ENCODE data around the gene ZRANB2.

The ZRANB2 gene

DNA sequence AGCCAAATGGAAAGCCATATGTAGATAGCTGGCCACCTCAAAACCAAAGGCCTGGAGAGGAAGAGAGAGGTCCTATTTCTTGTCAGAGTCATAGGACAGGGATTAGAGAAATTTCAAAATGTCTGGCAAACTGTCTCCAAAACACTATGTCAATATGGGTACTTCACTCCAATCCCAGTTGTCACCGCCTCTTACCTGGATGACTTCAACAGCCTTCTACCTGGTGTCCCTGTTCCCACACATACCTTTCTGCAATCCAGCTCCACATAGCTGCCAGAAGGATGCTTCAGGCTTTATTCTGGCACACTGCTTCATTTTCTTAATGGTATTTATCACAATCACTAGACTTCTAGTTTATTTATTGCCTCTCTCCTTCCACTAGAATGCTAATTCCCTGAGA, 47.7 kb downstream of the ZRANB2 start:
- TF ChIP-seq, protein P1, sequence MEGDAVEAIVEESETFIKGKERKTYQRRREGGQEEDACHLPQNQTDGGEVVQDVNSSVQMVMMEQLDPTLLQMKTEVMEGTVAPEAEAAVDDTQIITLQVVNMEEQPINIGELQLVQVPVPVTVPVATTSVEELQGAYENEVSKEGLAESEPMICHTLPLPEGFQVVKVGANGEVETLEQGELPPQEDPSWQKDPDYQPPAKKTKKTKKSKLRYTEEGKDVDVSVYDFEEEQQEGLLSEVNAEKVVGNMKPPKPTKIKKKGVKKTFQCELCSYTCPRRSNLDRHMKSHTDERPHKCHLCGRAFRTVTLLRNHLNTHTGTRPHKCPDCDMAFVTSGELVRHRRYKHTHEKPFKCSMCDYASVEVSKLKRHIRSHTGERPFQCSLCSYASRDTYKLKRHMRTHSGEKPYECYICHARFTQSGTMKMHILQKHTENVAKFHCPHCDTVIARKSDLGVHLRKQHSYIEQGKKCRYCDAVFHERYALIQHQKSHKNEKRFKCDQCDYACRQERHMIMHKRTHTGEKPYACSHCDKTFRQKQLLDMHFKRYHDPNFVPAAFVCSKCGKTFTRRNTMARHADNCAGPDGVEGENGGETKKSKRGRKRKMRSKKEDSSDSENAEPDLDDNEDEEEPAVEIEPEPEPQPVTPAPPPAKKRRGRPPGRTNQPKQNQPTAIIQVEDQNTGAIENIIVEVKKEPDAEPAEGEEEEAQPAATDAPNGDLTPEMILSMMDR (conservative IDR thresholded peaks at IDR 0.05; ENCODE audit: control insufficient read depth, insufficient read depth, low read depth, low read length), result no peak
- no peak overlapping the region for H3K4me3 ChIP-seq (ENCODE audit: control insufficient read depth, low read depth, low read length)
- DNase-seq (ENCODE audit: low read depth), result no peak

DNA sequence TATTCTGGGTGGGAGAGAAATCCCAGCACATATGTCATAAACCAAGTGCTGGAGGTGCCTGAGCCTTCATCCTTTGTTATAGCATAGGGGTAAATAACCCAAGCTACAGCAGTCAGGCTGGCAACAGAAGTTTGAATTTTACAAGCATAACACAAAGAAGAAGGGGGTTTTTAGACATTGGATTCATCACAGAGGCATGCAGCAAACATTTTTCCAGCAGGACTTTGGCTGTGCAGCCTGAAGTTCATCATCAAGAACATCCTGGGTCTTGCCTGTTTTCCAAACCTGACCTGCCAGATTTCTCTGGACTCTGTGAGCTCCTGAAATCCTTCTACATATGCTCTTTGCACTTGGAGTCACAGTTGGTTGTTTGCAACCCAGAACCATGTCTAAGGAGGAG, 49.4 kb downstream of the ZRANB2 start:
- no peak for DNase-seq (ENCODE audit: low read depth)
- H3K4me3 ChIP-seq (ENCODE audit: control insufficient read depth, low read depth, low read length), result no peak overlapping the region
- TF ChIP-seq, protein P1 (conservative IDR thresholded peaks at IDR 0.05; ENCODE audit: control insufficient read depth, insufficient read depth, low read depth, low read length), result no peak

DNA sequence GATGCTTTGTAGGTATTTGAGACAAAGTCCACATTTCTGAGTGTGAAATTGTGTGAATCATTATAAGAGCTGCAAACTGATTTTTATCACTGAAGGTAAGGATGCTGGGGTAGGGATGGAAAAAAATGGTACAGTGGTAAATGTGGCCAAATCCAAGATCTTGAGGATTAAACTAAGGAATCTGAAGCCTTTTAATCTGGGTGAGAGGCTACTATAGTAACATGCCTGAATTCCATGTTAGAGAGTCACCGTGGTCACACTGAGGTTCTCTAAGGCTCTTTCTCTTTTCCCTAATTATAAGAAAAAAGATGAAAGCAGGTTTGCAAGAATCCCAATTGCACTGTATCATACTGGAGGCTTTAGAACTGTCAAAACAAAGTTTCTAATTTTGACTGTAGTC, 50.8 kb downstream of the ZRANB2 start:
- TF ChIP-seq, protein P1 (conservative IDR thresholded peaks at IDR 0.05; ENCODE audit: control insufficient read depth, insufficient read depth, low read depth, low read length), result no peak
- no peak overlapping the region for H3K4me3 ChIP-seq (ENCODE audit: control insufficient read depth, low read depth, low read length)
- DNase-seq (ENCODE audit: low read depth), result no peak

- H3K4me3 ChIP-seq (ENCODE audit: control insufficient read depth, low read depth, low read length), result no peak overlapping the region
- DNase-seq (ENCODE audit: low read depth), result no peak
- TF ChIP-seq, protein P1 (conservative IDR thresholded peaks at IDR 0.05; ENCODE audit: control insufficient read depth, insufficient read depth, low read depth, low read length), result no peak
These were observed 51.9 kb downstream of the ZRANB2 start for GRCh38 chr1:71028981-71029380.

- no peak overlapping the region for H3K4me3 ChIP-seq (ENCODE audit: control insufficient read depth, low read depth, low read length)
- DNase-seq (ENCODE audit: low read depth), result no peak
- TF ChIP-seq, protein P1 (conservative IDR thresholded peaks at IDR 0.05; ENCODE audit: control insufficient read depth, insufficient read depth, low read depth, low read length), result no peak
These were observed 52.8 kb downstream of the ZRANB2 start for GRCh38 chr1:71027991-71028390.

- no peak for DNase-seq (ENCODE audit: low read depth)
- TF ChIP-seq, protein P1 (conservative IDR thresholded peaks at IDR 0.05; ENCODE audit: control insufficient read depth, insufficient read depth, low read depth, low read length), result no peak
- H3K4me3 ChIP-seq (ENCODE audit: control insufficient read depth, low read depth, low read length), result no peak overlapping the region
These were observed 54.7 kb downstream of the ZRANB2 start for GRCh38 chr1:71026093-71026492.

DNA sequence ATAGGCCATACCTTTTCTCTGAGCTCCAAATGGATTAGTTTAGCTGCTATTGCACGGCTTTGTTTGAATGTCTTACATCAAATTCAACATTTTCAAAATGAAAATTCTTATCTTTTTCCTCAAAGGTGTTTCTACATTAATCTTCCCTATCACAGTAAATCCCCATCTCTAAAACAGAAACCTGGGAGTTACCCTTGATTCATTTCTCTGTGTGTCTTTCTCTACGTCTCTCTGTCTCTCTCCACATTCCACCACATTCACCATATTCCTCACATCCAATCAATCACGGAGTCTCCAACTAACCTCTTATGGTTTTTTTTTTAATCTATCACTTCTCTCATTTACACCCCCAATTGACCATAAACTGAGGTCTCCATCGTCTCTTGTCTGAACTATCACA, 57.3 kb downstream of the ZRANB2 start:
- DNase-seq (ENCODE audit: low read depth), result no peak
- H3K4me3 ChIP-seq (ENCODE audit: control insufficient read depth, low read depth, low read length), result no peak overlapping the region
- TF ChIP-seq, protein P1 (conservative IDR thresholded peaks at IDR 0.05; ENCODE audit: control insufficient read depth, insufficient read depth, low read depth, low read length), result no peak
